PC-9 (cell line): ENCODE measurements around the gene GPM6B.

ENCODE experiments used
- CTCF ChIP-seq: fragments of 200-600 bp; sonication (generic); conservative IDR thresholded peaks from 2 replicates; pipeline ENCODE4 v1.6.1; 2017; ENCODE audit warnings: mixed run types, antibody characterized with exemption, mild to moderate bottlenecking, moderate library complexity
- EZH2 ChIP-seq: fragments of 200-600 bp; sonication (generic); IDR thresholded peaks from 2 replicates; pipeline ENCODE4 v1.8.0; 2017; ENCODE audit warnings: antibody characterized with exemption, low read depth

GRCh38 chrX:13821738-13822137 is 4.8 kb upstream of the GPM6B start:
- no peak for TF ChIP-seq CTCF
- TF ChIP-seq EZH2 = no peak
